Testis (tissue), 2 donors: ENCODE measurements around the gene UCK1.

Experiments
- POLR2A ChIP-seq: fragments of 450-650 bp; IDR thresholded peaks from one replicate; pipeline ENCODE4 v1.6.1; 2017; ENCODE audit warnings: antibody characterized with exemption, mild to moderate bottlenecking, moderate library complexity
- TF ChIP-seq, protein P1 (sequence below), 3 experiments: fragments of 450-650 bp in 2 of 3; fragments of 200-600 bp in 1 of 3; sonication (generic) in 1 of 3; IDR thresholded peaks; one replicate each; pipeline ENCODE4 v1.5.1; 2016 to 2019; ENCODE audit warnings: antibody characterized with exemption in 3 of 3, mild to moderate bottlenecking in 2 of 3, moderate library complexity in 1 of 3

DNA sequence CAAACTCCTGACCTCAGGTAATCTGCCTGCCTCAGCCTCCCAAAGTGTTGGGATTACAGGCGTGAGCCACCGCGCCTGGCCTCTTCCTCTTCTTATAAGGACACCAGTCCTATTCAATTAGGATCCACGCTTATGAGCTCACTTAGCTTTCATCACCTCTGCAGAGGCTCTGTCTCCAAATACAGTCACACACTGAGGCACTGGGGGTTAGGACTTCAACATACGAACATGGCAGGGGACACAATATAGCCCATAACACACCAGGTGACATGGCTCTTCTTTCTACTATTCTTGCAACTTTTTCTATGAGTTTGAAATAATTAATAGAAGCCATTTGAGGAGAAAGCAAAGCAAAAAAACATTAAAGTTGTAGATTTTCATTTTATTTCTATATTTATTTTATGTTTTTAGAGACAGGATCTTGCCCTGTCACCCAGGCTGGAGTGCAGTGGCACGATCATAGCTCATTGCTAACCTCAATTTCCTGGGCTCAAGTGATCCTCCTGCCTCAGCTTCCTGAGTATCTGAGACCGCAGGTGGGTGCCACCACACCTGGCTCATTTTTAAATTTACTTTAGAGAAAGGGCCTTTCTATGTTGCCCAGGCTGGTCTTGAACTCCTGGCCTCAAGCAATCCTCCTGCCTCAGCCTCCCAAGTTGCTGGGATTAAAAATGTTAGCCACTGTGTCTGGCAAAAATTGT, 8.3 kb upstream of the UCK1 start:
- TF ChIP-seq, protein P1, sequence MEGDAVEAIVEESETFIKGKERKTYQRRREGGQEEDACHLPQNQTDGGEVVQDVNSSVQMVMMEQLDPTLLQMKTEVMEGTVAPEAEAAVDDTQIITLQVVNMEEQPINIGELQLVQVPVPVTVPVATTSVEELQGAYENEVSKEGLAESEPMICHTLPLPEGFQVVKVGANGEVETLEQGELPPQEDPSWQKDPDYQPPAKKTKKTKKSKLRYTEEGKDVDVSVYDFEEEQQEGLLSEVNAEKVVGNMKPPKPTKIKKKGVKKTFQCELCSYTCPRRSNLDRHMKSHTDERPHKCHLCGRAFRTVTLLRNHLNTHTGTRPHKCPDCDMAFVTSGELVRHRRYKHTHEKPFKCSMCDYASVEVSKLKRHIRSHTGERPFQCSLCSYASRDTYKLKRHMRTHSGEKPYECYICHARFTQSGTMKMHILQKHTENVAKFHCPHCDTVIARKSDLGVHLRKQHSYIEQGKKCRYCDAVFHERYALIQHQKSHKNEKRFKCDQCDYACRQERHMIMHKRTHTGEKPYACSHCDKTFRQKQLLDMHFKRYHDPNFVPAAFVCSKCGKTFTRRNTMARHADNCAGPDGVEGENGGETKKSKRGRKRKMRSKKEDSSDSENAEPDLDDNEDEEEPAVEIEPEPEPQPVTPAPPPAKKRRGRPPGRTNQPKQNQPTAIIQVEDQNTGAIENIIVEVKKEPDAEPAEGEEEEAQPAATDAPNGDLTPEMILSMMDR (IDR thresholded peaks at IDR 0.05): no peak
- TF ChIP-seq POLR2A: no peak
